HepG2 (cell line): Measurements from ENCODE around the gene USP7. TPM values are rescaled to one million over a fixed set of nuclear protein-coding genes. Genes with fewer than 3 reads are reported as not detected.

Experiments used
- BHLHE40 ChIP-seq: IDR thresholded peaks from 2 replicates; pipeline ENCODE4 v1.6.1; 2011; ENCODE audit warnings: low read length, improper control_type of control experiment
- DZIP1 ChIP-seq: sonication (generic); formaldehyde crosslinking; IDR thresholded peaks from 2 replicates; pipeline ENCODE4 v1.5.0; 2020; ENCODE audit warnings: mild to moderate bottlenecking, missing genetic modification reagents
- ESRRA ChIP-seq: sonication (generic); formaldehyde crosslinking; IDR thresholded peaks from 2 replicates; pipeline ENCODE4 v1.5.1; 2020; ENCODE audit warnings: mild to moderate bottlenecking, low read depth, missing genetic modification reagents
- GATAD1 ChIP-seq: IDR thresholded peaks from 2 replicates; pipeline ENCODE4 v1.6.1; 2016; ENCODE audit warnings: missing genetic modification reagents, missing compliant biosample characterization
- HES4 ChIP-seq: sonication (generic); formaldehyde crosslinking; IDR thresholded peaks from 2 replicates; pipeline ENCODE4 v1.9.0; 2021; ENCODE audit warnings: mild to moderate bottlenecking, missing genetic modification reagents, borderline replicate concordance
- MAFK ChIP-seq, 2 experiments: IDR thresholded peaks in 1 of 2; conservative IDR thresholded peaks in 1 of 2; 2 replicates each; pipeline ENCODE4 v1.6.1; 2011; ENCODE audit warnings: improper control_type of control experiment in 2 of 2, low read length in 2 of 2
- MIER2 ChIP-seq: IDR thresholded peaks from 2 replicates; pipeline ENCODE4 v1.6.1; 2016; ENCODE audit warnings: missing biosample characterization, missing genetic modification reagents
- NCOA1 ChIP-seq: sonication (generic); formaldehyde crosslinking; IDR thresholded peaks from 2 replicates; pipeline ENCODE4 v1.9.0; 2021; ENCODE audit warnings: missing genetic modification reagents
- PAX8 ChIP-seq: sonication (generic); formaldehyde crosslinking; IDR thresholded peaks from 2 replicates; pipeline ENCODE4 v1.8.0; 2022; ENCODE audit warnings: mild to moderate bottlenecking, missing genetic modification reagents, borderline replicate concordance
- POLR2G ChIP-seq: fragments of 200-400 bp; formaldehyde crosslinking; IDR thresholded peaks from 2 replicates; pipeline ENCODE4 v1.6.1; 2018; ENCODE audit warnings: mild to moderate bottlenecking, low read depth, low read length, moderate library complexity
- TFDP1 ChIP-seq: IDR thresholded peaks from 2 replicates; pipeline ENCODE4 v1.6.1; 2016; ENCODE audit warnings: missing compliant biosample characterization, missing genetic modification reagents, borderline replicate concordance
- TOE1 ChIP-seq: sonication (generic); formaldehyde crosslinking; IDR thresholded peaks from 2 replicates; pipeline ENCODE4 v1.4.0; 2020; ENCODE audit warnings: mild to moderate bottlenecking, missing genetic modification reagents
- XBP1 ChIP-seq: sonication (generic); formaldehyde crosslinking; IDR thresholded peaks from 2 replicates; pipeline ENCODE4 v1.5.0; 2020; ENCODE audit warnings: missing genetic modification reagents
- ZBTB21 ChIP-seq: sonication (generic); formaldehyde crosslinking; IDR thresholded peaks from 2 replicates; pipeline ENCODE4 v1.4.0; 2020; ENCODE audit warnings: missing genetic modification reagents
- ZFP36L1 ChIP-seq: sonication (generic); formaldehyde crosslinking; IDR thresholded peaks from 2 replicates; pipeline ENCODE4 v1.8.0; 2022; ENCODE audit warnings: mild to moderate bottlenecking, missing genetic modification reagents, moderate library complexity
- ZFP62 ChIP-seq: sonication (generic); formaldehyde crosslinking; IDR thresholded peaks from 2 replicates; pipeline ENCODE4 v1.4.0; 2020; ENCODE audit warnings: missing genetic modification reagents
- ZNF12 ChIP-seq: sonication (generic); formaldehyde crosslinking; IDR thresholded peaks from 2 replicates; pipeline ENCODE4 v1.5.0; 2020; ENCODE audit warnings: missing genetic modification reagents
- ZNF17 ChIP-seq: sonication (generic); formaldehyde crosslinking; IDR thresholded peaks from 2 replicates; pipeline ENCODE4 v1.5.0; 2020; ENCODE audit warnings: mild to moderate bottlenecking, missing genetic modification reagents
- ZNF343 ChIP-seq: sonication (generic); formaldehyde crosslinking; IDR thresholded peaks from 2 replicates; pipeline ENCODE4 v1.4.0; 2020; ENCODE audit warnings: mild to moderate bottlenecking, missing genetic modification reagents
- ZNF430 ChIP-seq: sonication (generic); formaldehyde crosslinking; IDR thresholded peaks from 2 replicates; pipeline ENCODE4 v1.9.0; 2021; ENCODE audit warnings: mild to moderate bottlenecking, missing genetic modification reagents
- ZNF616 ChIP-seq: sonication (generic); formaldehyde crosslinking; IDR thresholded peaks from 2 replicates; pipeline ENCODE4 v1.5.0; 2020; ENCODE audit warnings: low read depth, mild to moderate bottlenecking, missing genetic modification reagents
- ZNF768 ChIP-seq: sonication (generic); formaldehyde crosslinking; IDR thresholded peaks from 2 replicates; pipeline ENCODE4 v1.4.0; 2020; ENCODE audit warnings: missing genetic modification reagents
- ZSCAN29 ChIP-seq: sonication (generic); formaldehyde crosslinking; conservative IDR thresholded peaks from 2 replicates; pipeline ENCODE4 v1.4.0; 2020; ENCODE audit warnings: mild to moderate bottlenecking, missing genetic modification reagents
- polyA plus RNA-seq, 8 experiments: library from polyadenylated mRNA; depleted of rRNA in 3 of 8; stranded (reverse) in 7 of 8; unstranded in 1 of 8; fragments of >200 nt; fragmentation: Illumina TruSeq in 4 of 8; extraction: Trizol in 4 of 8; gene quantifications; 2 replicates each; pipeline versions ENCODE4 v1.2.1 to v1.2.3, GENCODE V29; 2011 to 2016; ENCODE audit warnings: low read depth in 4 of 8, missing spikeins in 1 of 8, mixed read lengths in 1 of 8; ENCODE audit not compliant: insufficient read depth in 1 of 8
- total RNA-seq, 5 experiments: library from RNA; depleted of rRNA; stranded (reverse); fragments of >200 nt; fragmentation: Illumina TruSeq; extraction: Trizol; gene quantifications; 2 replicates each; pipeline ENCODE4 v1.2.3, GENCODE V29; 2016; ENCODE audit warnings: low read depth in 1 of 5
- TF ChIP-seq, protein P1 (sequence below): IDR thresholded peaks from 2 replicates; pipeline ENCODE4 v1.6.1; 2016; ENCODE audit warnings: low read depth
- TF ChIP-seq, protein P2 (sequence below): IDR thresholded peaks from 2 replicates; pipeline ENCODE4 v1.6.1; 2018; ENCODE audit warnings: missing genetic modification reagents, mild to moderate bottlenecking, missing compliant biosample characterization

USP7 gene
- total and polyA plus RNA-seq, 2 of the 13 experiments (the other 11 are each of a cell fraction or from before 2014, with no cell fraction given), result 52.5 to 173 TPM

GRCh38 chr16:8866118-8866883 lies 97.4 kb downstream of the USP7 start (continued):
- TF ChIP-seq, protein P1, sequence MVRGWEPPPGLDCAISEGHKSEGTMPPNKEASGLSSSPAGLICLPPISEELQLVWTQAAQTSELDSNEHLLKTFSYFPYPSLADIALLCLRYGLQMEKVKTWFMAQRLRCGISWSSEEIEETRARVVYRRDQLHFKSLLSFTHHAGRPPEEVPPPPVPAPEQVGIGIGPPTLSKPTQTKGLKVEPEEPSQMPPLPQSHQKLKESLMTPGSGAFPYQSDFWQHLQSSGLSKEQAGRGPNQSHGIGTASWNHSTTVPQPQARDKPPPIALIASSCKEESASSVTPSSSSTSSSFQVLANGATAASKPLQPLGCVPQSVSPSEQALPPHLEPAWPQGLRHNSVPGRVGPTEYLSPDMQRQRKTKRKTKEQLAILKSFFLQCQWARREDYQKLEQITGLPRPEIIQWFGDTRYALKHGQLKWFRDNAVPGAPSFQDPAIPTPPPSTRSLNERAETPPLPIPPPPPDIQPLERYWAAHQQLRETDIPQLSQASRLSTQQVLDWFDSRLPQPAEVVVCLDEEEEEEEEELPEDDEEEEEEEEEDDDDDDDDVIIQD (CRISPR knock-in tag), result peak; percentile 31; the same call in 1 of the 2 replicates
- no peak; the same call in 1 of the 2 replicates for TF ChIP-seq POLR2G
- no peak; the same call in 1 of the 2 replicates for TF ChIP-seq ZNF343 (CRISPR knock-in tag)
- peak; percentile 90 for TF ChIP-seq HES4 (CRISPR knock-in tag)
- TF ChIP-seq TOE1 (CRISPR knock-in tag), result no peak
- TF ChIP-seq, protein P2, sequence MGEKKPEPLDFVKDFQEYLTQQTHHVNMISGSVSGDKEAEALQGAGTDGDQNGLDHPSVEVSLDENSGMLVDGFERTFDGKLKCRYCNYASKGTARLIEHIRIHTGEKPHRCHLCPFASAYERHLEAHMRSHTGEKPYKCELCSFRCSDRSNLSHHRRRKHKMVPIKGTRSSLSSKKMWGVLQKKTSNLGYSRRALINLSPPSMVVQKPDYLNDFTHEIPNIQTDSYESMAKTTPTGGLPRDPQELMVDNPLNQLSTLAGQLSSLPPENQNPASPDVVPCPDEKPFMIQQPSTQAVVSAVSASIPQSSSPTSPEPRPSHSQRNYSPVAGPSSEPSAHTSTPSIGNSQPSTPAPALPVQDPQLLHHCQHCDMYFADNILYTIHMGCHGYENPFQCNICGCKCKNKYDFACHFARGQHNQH (CRISPR knock-in tag), result peak; percentile 80; the same call in 1 of the 2 replicates
- TF ChIP-seq DZIP1 (CRISPR knock-in tag), result no peak; the same call in 1 of the 2 replicates
- TF ChIP-seq ZBTB21 (CRISPR knock-in tag), result no peak
- peak; percentile 58; the same call in 1 of the 2 replicates for TF ChIP-seq GATAD1 (CRISPR knock-in tag)
- TF ChIP-seq BHLHE40, result peak; percentile 90
- TF ChIP-seq ZFP62 (CRISPR knock-in tag), result no peak
- TF ChIP-seq ZNF768, result peak; percentile 51; the same call in 1 of the 2 replicates
- no peak for TF ChIP-seq XBP1
- no peak for TF ChIP-seq NCOA1 (CRISPR knock-in tag)
- no peak; the same call in 1 of the 2 replicates for TF ChIP-seq ZNF616 (CRISPR knock-in tag)
- TF ChIP-seq ZSCAN29 (CRISPR knock-in tag), result no peak
- peak; percentile 90 for TF ChIP-seq ZNF430 (CRISPR knock-in tag)
- peak; percentile 91 for TF ChIP-seq TFDP1
- TF ChIP-seq ZNF12 (CRISPR knock-in tag), result no peak; the same call in 1 of the 2 replicates
- TF ChIP-seq ZNF17 (CRISPR knock-in tag), result no peak
- no peak for TF ChIP-seq MAFK (conservative IDR thresholded peaks at IDR 0.05 in 1 of 2, IDR thresholded peaks at IDR 0.05 in 1 of 2; ENCODE audit: low read length in 2 of 2)
- peak; percentile 57; the same call in 1 of the 2 replicates for TF ChIP-seq MIER2 (CRISPR knock-in tag)
- TF ChIP-seq ESRRA, result 0 out of 2 replicates have a peak, but pooled peaks have one; percentile 27
- TF ChIP-seq ZFP36L1 (CRISPR knock-in tag), result 0 out of 2 replicates have a peak, but pooled peaks have one; percentile 29
- no peak for TF ChIP-seq PAX8 (CRISPR knock-in tag)
